ENCODE measurements around the gene CCDC71L.

- TF ChIP-seq POLR2AphosphoS5 (IDR thresholded peaks at IDR 0.05; ENCODE audit: low read depth, low read length) (no peak), CTCF (IDR thresholded peaks at IDR 0.05) (no peak), REST (IDR thresholded peaks at IDR 0.05; ENCODE audit: insufficient read depth in 1 of 2, low read depth in 2 of 2, low read length in 1 of 2) (no peak), TCF7L2 (IDR thresholded peaks at IDR 0.05; ENCODE audit: low read depth, low read length) (no peak), SIN3A (IDR thresholded peaks at IDR 0.05; ENCODE audit: borderline replicate concordance, insufficient read depth, low read depth, low read length) (no peak)
These were observed 47.7 kb downstream of the CCDC71L start for GRCh38 chr7:106613279-106613678.
